GM20431 (cell line): ENCODE data around the gene THOC6.
"Not testable (repeated sequence)": the region's sequence is repeated elsewhere in the genome, so short reads cannot be mapped to it uniquely, and the experiment has no call there.

ENCODE experiments used
- in situ Hi-C: fragments of 300-500 bp; cut with MseI, MboI; formaldehyde crosslinking; loops from one replicate; pipeline ENCODE4 v1.15.0; 2020; ENCODE audit warnings: low sequenced_read_pairs; ENCODE audit not compliant: unreplicated experiment

Gene THOC6

GRCh38 chr16:3065742-3066439, 42.1 kb downstream of the THOC6 start:
- in situ Hi-C loops = no loop called here

GRCh38 chr16:3066440-3066748, 42.6 kb downstream of the THOC6 start:
- in situ Hi-C loops = no loop called here

GRCh38 chr16:3068487-3068886, 44.7 kb downstream of the THOC6 start:
- in situ Hi-C loops = no loop called here

GRCh38 chr16:3069146-3069545, 45.3 kb downstream of the THOC6 start:
- in situ Hi-C loops = not testable (repeated sequence)

- in situ Hi-C loops = no loop called here
These were observed 46.8 kb downstream of the THOC6 start for GRCh38 chr16:3070608-3071111.

GRCh38 chr16:3071655-3072054, 47.8 kb downstream of the THOC6 start:
- in situ Hi-C loops = no loop called here

- in situ Hi-C loops = not testable (repeated sequence)
These were observed 48.3 kb downstream of the THOC6 start for GRCh38 chr16:3072148-3072547.

GRCh38 chr16:3072576-3073263, 48.9 kb downstream of the THOC6 start:
- in situ Hi-C loops = not testable (repeated sequence)

GRCh38 chr16:3073448-3073847, 49.6 kb downstream of the THOC6 start:
- in situ Hi-C loops = no loop called here

- in situ Hi-C loops = no loop called here
These were observed 51.2 kb downstream of the THOC6 start for GRCh38 chr16:3074860-3075522.

- in situ Hi-C loops = no loop called here
These were observed 51.7 kb downstream of the THOC6 start for GRCh38 chr16:3075523-3075915.

GRCh38 chr16:3075946-3076345, 52.1 kb downstream of the THOC6 start:
- in situ Hi-C loops = not testable (repeated sequence)

GRCh38 chr16:3076577-3076976, 52.7 kb downstream of the THOC6 start:
- in situ Hi-C loops = no loop called here
